ENCODE results near the gene PARP16.
"Not testable (repeated sequence)": the region's sequence is repeated elsewhere in the genome, so short reads cannot be mapped to it uniquely, and the experiment has no call there.

Gene PARP16

DNA sequence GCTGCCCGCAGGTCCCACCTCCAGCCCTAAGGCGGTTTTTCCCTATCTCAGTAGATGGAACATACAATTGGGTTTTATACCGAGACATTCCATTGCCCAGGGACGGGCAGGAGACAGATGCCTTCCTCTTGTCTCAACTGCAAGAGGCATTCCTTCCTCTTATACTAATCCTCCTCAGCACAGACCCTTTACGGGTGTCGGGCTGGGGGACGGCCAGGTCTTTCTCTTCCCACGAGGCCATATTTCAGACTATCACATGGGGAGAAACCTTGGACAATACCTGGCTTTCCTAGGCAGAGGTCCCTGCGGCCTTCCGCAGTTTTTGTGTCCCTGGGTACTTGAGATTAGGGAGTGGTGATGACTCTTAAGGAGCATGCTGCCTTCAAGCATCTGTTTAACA, 59.8 kb downstream of the PARP16 start:
- DNase-seq, result not testable (repeated sequence)

DNA sequence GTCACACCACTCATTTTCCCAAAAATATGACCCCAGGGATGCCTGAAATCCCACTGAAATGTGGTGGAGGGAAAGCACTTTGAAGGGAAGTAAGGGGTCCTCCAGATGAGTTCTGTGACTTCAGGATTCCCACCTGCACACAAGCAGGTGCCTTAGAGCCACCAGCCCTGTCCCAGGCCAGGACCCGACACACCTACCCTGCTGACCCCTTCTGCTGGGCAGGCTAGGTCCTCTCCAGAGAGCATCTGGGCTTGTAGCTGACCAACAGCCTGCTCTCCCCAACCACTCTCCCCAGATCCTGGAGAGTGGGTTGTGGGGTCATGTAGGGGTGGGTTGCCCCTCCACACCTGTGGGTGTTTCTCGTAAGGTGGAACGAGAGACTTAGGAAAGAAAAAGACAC, 60.5 kb downstream of the PARP16 start:
- DNase-seq, result no peak

DNA sequence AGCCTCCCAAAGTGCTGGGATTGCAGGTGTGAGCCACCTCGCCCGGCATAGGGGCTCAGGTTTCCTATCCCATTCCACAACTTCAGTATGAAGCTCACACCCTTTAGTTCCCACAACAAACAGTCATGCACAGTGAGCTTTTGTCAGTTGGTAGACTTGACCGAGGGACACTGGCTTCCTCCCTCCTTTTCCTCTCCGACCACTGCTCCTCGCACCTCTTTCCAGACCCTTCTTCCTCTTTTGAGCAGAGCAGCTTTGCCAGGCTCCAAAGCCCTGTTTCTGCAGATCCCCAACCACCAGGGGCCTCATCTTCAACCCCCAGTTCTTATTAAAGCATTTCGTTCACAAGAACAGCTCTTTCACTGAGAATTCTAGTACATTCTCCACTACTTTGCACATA, 62.7 kb downstream of the PARP16 start:
- DNase-seq, result no peak

DNA sequence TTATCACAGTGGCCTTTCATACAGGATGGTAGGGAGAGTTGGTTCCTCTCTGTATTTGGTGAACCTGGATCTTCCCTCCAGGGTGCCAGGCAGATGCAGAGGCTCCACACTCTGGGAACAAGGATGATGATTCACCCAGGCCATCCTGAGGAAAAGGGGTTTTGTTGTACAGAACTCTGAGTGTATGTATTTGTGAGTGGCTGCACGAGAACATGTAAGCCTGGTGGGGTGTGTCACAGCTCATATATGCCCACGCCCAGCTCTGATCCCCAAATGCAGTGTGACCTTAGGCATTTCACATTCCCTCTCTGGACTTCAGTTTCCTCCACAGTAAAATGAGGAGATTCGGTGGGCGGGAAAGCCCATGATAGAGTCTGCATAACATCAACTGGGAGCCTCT, 63.8 kb downstream of the PARP16 start:
- DNase-seq, result no peak

DNA sequence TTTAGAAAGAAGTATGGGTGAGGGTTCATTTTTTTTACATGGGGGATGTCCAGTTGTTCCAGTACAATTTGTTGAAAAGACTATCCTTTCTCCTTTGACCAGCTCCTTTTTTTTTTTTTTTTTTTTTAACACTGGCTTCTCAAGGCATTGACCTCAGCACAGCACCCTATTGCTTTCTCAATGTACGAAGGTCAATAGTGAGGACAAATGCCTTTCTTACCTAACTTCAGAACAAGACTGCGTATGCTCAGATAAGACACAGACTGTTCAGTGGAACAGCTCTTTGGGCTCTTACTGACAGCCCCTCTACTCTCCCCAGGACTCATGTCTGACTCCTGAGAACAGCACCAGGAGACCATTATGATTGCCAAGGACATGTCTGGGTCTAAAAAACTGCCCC, 65.0 kb downstream of the PARP16 start:
- no peak for DNase-seq

DNA sequence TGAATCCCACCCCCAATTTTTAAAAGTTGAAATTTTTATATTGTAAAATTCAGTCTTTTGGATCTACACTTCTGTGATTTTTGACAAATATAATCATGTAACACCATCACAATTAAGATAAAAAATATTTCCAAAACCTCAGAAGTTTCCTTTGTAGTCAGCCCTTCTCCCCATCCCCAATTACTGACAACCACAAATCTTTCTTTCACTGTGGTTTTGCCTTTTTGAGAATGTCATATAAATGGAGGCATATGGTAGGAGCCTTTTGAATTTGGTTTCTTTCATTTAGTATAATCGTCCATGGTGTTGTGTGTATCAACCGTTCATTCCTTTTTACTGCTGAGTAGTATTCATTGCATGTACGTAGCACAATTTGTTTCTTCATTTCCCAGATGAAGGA, 67.5 kb downstream of the PARP16 start:
- no peak for DNase-seq

DNA sequence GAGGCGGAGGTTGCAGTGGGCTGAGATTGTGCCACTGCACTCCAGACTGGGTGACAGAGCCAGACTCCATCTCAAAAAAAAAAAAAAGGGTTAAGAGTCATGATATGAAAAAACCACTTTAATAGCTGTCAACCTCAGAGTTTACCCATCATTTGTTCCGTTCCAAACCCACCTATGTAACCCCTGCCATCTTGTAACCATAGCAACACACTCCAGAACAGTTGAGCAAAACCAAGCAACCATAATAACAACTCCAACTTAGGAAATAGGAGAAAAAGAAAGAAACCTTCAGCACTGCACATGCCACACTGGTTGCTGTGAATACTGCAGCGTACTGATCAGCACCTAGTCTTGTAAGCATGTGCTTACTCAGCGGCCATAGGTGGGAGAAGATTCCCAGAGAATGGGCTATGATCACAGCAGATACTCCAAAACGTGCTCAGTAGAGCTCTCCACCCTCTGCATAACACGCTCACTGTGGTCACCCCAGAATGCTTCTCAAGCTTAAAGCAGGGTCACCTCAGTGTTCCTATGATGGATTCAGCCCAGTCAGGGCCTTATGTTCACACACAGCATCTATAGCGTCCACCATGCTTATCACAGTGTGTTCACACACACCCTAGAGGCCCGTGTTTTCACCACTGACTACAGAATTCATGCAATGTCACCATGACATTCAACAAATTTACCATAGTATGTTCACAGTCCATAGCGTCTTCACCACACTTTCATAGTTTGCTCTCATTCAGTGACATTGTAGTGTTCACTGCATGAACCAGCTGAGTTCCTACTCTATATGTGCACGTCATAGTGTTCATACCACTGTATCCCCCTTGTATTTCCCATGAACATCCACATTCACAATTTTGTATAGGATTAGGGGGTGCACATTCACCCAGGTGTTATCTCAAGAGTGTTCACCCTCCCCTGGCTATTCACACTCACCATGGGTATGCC, 68.9 kb downstream of the PARP16 start:
- no peak for DNase-seq

DNA sequence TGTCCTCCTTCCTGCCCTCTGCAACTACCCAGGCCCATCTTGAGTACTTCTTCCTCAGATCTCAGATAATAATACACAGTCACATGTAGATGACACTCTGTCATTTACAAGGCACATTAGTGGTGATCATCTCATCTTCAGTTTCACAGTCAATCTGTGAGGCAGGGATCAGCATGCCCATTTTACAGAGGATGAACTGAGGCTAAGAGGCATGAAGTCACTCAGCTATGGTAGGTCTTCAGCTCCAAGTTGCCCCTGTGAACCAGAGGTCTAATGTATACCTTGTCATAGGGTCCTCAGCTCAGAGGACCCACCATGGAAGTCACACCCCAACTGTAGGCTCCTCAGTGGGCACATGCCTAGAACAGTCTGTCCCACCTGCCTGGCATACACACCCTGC, 71.2 kb downstream of the PARP16 start:
- no peak for DNase-seq

DNA sequence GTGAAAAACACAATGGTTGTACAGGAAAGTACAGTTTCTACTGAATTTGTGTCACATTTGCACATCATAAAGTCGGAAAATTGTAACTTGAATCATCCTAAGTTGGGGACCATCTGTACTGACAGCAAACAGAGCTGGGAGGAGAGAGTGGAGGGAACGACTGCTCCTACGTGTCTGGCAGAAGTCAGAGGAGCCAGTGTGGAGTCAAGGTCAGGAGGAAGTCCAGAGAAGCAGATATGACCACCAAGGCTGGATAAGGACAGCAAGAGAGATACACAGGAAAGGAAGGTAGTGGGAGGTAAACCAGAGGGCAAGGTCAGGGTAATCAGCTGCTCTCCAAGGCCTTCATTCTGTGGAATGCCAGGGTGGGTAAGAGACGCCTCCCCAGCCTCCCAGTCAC, 72.7 kb downstream of the PARP16 start:
- no peak for DNase-seq

DNA sequence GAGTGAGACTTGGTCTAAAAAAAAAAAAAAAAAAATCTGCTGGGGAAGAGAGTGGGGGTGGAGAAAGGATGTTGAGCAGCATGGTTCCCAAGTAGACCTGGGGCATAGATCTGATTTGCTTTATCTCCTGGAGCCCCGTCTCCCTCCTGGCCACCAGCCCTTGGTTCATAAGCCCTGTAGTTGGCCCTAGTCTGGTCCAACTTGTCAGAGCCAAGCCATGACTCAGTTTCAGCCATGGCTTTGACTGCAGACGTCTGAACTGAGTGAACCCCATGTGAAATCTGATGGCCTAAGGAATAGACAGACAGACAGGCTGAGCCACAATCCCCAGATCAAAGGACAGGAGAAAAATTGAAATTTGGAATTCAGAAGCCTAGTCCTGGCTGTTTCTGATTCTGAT, 73.4 kb downstream of the PARP16 start:
- no peak for DNase-seq

DNA sequence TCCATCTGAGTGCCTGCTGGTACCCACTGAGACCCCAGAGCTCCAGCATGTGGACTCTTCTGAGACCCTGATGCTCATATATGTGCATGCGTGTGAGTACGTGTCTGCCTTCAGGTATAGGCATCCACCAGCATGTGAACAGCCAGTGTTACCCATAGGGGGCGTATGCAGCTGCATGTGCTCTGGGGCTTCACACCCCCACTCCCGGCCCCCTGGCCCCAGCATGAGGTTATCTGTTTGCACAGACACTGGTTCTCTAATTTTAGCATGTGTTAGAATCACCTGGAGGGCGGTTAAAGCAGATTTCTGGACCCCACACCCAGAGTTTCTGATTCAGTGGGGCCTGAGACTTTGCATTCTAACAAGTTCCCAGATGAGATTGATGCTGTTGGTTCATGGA, 74.6 kb downstream of the PARP16 start:
- no peak for DNase-seq

DNA sequence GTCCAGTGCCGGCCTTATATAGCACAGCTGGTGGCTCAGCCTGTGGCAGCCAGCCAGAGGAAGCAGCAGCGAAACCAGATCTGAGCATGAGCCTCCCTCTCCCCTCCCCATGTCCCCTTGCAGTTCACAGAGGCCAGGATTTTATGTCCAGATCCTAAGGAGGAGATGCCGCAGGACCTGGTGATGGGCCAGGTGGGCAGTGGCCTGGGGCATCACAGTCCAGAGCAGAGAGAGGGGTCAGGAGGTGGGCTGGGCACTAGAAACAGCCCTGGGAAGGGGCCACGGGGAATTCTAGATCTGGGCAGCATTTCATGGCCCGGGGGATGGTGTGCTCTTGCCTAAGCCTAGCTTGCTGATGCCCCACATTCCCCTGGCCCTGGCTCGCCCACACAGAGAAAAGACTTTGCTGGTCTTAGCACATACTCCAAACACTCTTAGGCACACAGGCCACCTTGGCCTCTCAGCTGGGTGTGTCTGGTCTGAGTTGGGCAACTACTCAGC, 75.2 kb downstream of the PARP16 start:
- no peak for DNase-seq

DNA sequence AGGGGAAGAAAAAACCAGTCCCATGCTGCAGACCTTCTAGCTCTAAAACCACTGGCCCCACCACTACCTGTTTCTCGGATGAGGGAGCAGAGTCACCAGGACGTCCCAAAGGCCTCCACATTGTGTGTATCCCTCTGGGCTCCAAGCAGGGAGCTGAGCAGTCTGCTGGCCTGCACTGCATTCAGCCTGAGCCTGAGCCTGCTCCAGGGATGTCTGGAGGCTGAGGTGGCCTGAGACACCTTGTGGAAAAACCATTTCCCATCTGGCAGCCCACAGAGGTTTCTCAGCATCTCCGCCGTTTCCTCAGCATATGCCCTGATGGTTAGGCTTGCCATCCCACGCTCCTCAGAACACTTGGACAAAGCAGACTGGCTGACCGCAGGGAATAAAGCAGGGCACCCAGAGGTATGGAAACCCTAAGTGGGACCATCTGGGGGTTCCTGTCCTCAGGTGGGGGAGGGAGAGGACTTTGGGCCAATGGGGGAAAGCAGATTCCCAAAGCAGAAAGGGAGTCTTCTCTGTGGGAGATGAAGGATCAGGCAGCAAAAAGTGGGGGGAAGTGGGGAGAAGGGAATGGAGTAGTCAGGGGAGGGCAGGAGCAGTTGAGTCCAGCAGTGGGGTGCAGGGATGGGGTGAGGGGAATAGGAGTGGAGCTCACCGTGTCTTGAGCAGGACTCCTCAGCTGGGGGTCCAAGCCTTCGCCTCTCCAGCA, 75.8 kb downstream of the PARP16 start, which contains the start of gene CILP:
CILP (minus strand) TSS at position 704 of the 712 bp plus-strand sequence. CDS start 1,718 bp downstream, outside the sequence.
- DNase-seq, result no peak

DNA sequence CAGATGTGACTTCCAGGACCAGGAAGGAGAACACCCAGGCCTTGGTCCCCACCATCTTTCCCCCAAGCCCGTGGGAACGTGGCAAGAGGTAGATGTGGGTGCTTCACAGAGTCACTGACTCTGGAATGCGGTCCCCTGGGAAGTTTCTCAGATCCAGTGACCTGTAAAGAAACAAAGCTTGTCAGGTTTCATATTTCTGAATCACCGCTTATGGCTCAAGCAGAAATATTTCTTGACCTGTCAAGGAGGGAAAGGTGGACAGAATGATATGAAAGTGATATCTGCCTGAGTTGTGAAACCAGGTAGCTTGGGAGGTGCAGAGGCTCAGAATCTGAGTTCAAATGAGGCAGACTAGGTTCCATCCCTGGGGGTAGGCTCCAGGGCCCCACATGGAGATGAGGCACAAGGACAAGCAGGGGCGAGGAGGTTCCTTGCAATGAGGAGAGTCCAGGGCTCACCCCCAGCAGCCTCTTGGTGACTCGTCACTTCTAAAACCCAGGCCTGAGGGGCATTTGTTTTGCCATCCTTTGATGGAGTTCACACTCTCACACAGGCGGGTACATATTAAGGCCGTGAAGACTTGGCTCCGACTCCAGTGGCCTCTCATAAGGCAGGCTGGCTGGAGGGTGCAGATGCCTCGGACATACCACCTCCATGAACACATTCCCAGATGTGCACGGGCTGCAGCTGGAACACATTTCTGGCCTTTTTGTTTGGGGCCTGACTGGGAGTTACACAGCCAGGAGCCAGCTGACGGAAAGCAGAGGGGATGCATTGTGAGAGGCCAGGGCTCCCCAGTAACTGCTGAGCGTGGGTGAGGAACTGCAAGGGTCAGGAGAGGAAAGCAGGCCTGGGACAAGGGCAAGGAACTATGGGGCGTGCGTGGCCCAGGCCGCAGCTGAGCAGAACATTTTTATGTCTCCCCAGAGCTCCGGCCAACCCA, 76.7 kb downstream of the PARP16 start:
- DNase-seq, result no peak

DNA sequence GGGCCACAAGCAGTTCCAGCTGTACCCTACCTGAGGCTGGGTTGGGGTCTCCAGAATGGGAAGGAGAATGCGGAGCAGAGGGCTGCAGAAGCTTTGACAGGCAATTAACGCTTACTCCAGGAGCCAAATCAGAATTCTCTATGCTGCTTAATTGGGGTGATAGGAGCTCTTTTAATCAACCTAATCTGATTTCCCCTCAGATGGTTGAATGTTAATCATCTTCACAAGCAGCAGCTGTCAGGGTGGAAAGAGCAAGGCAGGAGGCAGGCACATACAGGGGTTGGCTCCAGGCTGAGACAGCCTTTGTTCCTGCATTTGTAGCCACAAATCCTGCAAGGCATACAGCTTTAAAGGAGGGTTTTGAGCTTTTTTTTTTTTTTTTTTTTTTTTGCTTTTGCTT, 78.0 kb downstream of the PARP16 start:
- DNase-seq, result no peak

Measured in 8988T (cell line).